RKO (cell line): ENCODE results near the gene PLCG2.

Experiments
- DNase-seq: peaks from one replicate; pipeline ENCODE4 v3.0.0-alpha.2; 2016; ENCODE audit warnings: low spot score

The PLCG2 gene

GRCh38 chr16:81816351-81816750, 37.3 kb downstream of the PLCG2 start:
- DNase-seq: no peak

GRCh38 chr16:81816793-81817210, 37.7 kb downstream of the PLCG2 start:
- no peak for DNase-seq

- no peak for DNase-seq
Measured at GRCh38 chr16:81817296-81817695, 38.2 kb downstream of the PLCG2 start.

- DNase-seq: no peak
Measured at GRCh38 chr16:81817789-81818567, 38.9 kb downstream of the PLCG2 start.

- DNase-seq: no peak
Measured at GRCh38 chr16:81818568-81818896, 39.4 kb downstream of the PLCG2 start.

- no peak for DNase-seq
Measured at GRCh38 chr16:81818905-81819304, 39.8 kb downstream of the PLCG2 start.

GRCh38 chr16:81821436-81822128, 42.5 kb downstream of the PLCG2 start:
- no peak for DNase-seq

- DNase-seq: no peak
Measured at GRCh38 chr16:81823111-81823510, 44.0 kb downstream of the PLCG2 start.

GRCh38 chr16:81823734-81824133, 44.6 kb downstream of the PLCG2 start:
- no peak for DNase-seq

- no peak for DNase-seq
Measured at GRCh38 chr16:81826523-81826922, 47.4 kb downstream of the PLCG2 start.

- no peak for DNase-seq
Measured at GRCh38 chr16:81830845-81831540, 51.9 kb downstream of the PLCG2 start.

GRCh38 chr16:81831722-81832126, 52.6 kb downstream of the PLCG2 start:
- no peak for DNase-seq

- DNase-seq: no peak
Measured at GRCh38 chr16:81832801-81833547, 53.9 kb downstream of the PLCG2 start.

- no peak for DNase-seq
Measured at GRCh38 chr16:81833751-81834150, 54.7 kb downstream of the PLCG2 start.

GRCh38 chr16:81834868-81835267, 55.8 kb downstream of the PLCG2 start:
- no peak for DNase-seq

GRCh38 chr16:81836279-81837054, 57.4 kb downstream of the PLCG2 start:
- no peak for DNase-seq

GRCh38 chr16:81837312-81837751, 58.2 kb downstream of the PLCG2 start:
- DNase-seq: no peak

- peak; percentile 75 for DNase-seq
Measured at GRCh38 chr16:81838794-81839193, 59.7 kb downstream of the PLCG2 start.

- no peak for DNase-seq
Measured at GRCh38 chr16:81841722-81842121, 62.6 kb downstream of the PLCG2 start.

GRCh38 chr16:81842564-81843242, 63.6 kb downstream of the PLCG2 start:
- DNase-seq: no peak

GRCh38 chr16:81843243-81843582, 64.1 kb downstream of the PLCG2 start:
- no peak for DNase-seq
